ENCODE measurements around the gene DEPDC5.
"Not testable (repeated sequence)": the region's sequence is repeated elsewhere in the genome, so short reads cannot be mapped to it uniquely, and the experiment has no call there.

The DEPDC5 gene

GRCh38 chr22:31753634-31754501, at the start of gene DEPDC5:
DEPDC5 (plus strand) TSS chr22:31754019; CDS start chr22:31754922, 903 bp downstream.
- no peak for DNase-seq (ENCODE audit: low read depth)

DNA sequence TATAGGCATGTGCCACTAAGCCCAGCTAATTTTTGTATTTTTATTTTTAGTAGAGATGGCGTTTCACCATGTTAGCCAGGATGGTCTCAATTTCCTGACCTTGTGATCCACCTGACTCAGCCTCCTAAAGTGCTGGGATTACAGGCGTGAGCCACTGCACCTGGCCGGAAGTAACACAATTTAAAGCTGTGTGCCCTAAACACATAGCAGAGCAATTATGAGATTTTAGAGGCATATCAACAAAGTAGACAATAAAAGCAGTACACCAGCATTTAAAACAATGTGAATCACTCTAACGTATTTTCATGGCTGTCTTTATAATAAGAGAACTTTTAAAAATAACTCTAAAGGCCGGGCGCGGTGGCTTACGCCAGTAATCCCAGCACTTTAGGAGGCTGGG, 46.3 kb upstream of the DEPDC5 start:
- no peak for DNase-seq (ENCODE audit: low read depth)

DNA sequence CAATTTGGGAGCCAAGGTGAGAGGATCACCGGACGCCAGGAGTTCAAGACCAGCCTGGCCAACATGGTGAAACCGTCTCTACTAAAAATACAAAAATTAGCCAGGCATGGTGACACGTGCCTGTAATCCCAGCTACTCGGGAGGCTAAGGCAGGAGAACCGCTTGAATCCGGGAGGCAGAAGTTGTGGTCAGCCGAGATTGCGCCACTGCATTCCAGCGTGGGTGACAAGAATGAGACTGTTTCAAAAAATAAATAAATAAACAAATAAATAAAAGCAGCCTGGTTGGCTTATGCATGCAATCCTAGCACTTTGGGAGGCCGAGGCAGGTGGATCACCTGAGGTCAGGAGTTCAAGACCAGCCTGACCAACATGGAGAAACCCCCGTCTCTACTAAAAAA, 42.6 kb upstream of the DEPDC5 start:
- DNase-seq (ENCODE audit: low read depth): not testable (repeated sequence)

DNA sequence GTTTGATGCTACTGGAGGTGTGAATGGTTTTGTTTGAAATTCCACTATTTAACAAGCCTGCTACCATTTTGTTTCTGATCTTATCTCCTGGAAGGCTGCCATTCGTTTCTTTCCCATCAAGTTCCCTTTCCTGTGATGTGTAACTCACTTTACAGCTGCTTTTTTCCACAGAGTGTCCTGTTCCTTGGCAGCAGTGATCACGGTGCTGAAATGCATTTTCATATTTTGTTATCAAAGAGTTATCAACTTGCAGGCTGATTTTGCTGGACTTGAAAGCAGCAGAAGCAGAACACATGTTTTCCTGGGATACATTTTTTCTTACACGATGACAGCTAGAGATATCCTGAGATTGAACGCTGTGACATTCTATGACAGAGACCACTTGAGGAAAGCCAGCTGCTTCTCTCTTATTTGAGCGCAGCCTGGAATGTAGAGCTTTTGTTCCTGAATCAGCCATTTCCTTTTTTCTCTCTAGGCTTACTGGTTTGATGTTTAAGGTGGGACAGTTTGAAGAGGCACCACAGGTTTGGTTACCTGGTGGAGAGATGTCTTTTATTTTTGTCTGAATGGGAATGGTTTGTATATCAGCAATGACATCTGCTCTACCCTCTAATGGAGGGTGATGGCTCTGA, 38.6 kb upstream of the DEPDC5 start:
- no peak for DNase-seq (ENCODE audit: low read depth)

- no peak for DNase-seq (ENCODE audit: low read depth)
Observed at GRCh38 chr22:31719850-31720471, 33.9 kb upstream of the DEPDC5 start.

GRCh38 chr22:31723723-31724122, 30.1 kb upstream of the DEPDC5 start:
- no peak for DNase-seq (ENCODE audit: low read depth)

DNA sequence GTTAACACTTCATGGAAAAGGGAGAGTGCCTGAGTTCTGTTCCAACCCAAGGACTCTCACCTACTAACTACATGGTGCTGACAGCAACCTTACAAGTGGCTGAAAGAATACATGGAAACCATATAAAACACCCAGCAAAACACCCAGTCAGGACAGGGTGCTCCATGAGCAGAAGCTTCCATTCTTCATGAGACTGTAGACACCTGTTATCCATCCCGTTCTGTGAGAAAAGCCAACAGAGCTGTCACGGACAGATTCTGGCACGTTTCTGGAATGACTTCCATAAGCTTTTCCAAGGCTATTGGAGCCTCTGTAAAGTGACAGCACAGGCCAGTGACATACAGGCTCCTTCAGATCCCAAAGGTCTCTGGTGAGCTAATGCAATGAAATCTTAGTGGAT, 27.1 kb upstream of the DEPDC5 start:
- no peak for DNase-seq (ENCODE audit: low read depth)

DNA sequence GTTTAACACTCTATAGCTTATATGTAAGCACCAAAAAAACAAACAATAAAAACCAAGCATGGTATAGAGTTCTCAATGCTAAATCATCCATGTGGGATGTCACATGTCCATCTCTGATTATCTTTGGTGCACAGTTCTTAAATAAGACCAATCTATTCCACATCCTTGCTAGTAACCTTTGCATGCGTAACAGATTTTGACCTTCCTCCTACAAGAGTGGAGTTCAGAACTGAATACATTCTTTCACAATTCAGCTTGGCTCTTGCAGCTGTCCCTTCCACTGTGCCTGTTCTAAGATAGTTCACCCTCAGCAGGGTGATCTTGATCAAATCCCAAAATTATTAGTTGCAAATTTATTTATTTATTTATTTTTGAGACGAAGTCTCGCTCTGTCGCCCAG, 25.0 kb upstream of the DEPDC5 start:
- DNase-seq (ENCODE audit: low read depth): no peak

DNA sequence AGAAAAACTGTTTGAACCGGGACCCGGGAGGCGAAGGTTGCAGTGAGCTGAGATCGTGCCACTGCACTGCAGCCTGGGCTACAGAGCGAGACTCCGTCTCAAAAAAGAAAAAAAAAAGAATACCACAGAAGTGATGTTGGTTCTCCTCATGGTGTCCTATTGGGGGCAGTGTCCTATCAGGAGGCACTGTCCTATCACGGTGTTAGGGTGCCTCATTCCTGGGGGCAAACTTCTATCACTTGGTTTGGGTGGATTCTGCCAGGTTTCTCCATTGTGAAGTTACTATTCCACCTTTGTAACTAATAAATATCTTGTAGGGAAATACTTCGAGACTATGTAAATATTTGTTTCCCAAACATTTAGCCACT, 23.5 kb upstream of the DEPDC5 start:
- DNase-seq (ENCODE audit: low read depth): no peak

DNA sequence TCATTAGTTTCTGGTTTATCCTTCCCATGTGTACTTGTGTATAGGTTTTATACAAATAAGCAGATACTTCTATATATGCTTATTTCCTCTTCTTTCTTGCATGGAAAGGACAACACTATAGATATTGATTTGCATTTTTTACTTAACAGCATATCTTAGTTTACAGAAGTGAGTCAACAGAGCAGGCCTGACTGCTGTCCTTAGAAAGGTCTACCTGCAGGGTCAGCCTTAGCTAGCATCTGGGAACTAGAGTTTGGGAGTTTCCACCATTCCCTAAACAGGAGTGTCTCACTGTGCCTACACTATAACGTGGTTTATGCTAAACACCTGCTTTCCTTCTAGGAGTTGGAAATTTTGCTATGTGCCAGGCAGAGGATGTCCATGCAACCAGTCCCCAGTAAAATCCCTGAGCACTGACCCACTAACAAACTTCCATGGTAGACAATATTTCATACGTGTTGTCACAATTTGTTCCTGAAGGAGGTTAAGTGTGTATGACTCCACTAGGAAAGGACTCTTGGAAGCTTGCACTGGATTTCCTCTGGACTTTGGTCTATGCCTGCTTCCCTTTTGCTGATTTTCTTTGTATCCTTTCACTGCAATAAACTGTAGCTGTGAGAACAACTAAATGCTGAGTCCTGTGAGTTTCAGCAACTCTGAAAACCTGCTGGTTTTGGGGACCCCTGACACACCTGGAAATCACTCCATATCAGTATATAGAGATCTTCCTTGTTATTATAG, 21.6 kb upstream of the DEPDC5 start:
- no peak for DNase-seq (ENCODE audit: low read depth)

DNA sequence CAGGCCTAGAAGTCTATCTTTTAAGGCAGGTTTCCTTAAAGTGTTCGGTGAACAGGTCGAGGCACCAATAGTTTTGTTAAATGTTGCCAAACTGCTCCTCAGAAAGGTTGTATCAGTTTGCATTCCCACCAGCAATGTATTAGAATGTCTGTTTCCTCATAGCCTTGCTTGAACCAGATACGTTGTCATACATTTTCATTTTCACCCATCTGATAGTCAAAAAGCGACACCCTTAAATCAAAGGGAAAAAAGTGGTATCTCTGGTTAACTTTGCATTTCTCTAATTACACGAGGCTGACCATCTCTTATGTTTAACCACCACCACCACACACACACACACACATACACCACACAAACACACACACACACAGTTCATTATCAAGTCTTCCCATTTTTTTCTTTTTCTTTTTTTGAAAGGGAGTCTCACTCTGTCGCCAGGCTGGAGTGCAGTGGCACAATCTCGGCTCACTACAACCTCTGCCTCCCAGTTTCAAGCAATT, 20.2 kb upstream of the DEPDC5 start:
- DNase-seq (ENCODE audit: low read depth): no peak

- DNase-seq (ENCODE audit: low read depth): peak; percentile 58
Observed at GRCh38 chr22:31734512-31734911, 19.3 kb upstream of the DEPDC5 start.

DNA sequence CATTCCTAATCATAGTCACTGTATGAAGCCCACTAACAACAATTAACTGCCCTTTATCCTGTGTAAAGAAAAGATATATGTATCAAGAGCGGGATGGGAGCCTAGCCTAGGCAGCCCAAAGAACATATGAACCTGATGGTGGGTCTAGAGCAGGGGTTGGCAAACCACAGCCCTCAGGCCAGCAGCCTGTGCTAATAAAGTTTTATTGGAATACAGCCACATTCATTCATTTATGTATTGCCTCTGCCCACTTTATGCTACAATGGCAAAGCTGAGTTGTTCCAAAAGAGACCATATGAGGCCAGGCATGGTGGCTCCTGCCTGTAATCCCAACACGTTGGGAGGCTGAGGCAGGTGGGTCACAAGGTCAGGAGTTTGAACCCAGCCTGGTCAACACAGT, 17.4 kb upstream of the DEPDC5 start:
- no peak for DNase-seq (ENCODE audit: low read depth)

- DNase-seq (ENCODE audit: low read depth): no peak
Observed at GRCh38 chr22:31737932-31738331, 15.9 kb upstream of the DEPDC5 start.

- DNase-seq (ENCODE audit: low read depth): no peak
Observed at GRCh38 chr22:31738566-31738965, 15.3 kb upstream of the DEPDC5 start.

DNA sequence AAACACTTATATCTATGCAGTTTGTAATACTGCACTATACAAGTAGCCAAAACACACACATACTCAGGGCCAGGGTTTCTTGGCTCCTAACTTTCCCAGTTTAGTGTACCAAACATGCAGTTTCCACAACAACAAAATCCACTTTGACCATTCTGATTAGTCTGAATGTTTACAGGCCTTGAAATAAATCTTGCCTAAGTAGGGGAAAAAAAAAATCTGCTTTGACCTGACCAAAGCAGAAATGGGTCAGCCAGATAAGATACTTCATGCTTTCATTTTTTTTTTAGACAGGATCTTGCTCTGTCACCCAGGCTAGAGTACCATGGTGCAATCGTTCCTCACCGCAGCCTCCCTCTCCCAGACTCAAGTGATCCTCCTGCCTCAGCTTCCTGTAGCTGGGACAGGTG, 14.0 kb upstream of the DEPDC5 start:
- no peak for DNase-seq (ENCODE audit: low read depth)

DNA sequence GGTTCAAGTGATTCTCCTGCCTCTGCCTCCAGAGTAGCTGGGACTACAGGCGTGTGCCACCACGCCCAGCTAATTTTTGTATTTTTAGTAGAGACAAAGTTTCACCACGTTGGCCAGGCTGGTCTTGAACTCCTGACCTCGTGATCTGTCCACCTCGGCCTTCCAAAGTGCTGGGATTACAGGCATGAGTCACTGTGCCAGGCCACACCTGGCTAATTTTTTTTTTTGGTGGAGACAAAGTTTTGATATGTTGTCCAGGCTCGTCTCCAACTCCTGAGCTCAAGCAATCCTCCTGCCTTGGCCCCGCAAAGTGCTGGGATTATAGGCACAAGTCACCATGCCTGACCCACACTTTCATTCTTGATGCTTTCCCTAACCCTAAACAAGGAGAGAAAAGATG, 13.5 kb upstream of the DEPDC5 start:
- not testable (repeated sequence) for DNase-seq (ENCODE audit: low read depth)

- DNase-seq (ENCODE audit: low read depth): no peak
Observed at GRCh38 chr22:31742115-31742514, 11.7 kb upstream of the DEPDC5 start.

- DNase-seq (ENCODE audit: low read depth): no peak
Observed at GRCh38 chr22:31742682-31743081, 11.1 kb upstream of the DEPDC5 start.

GRCh38 chr22:31743871-31744270, 9.9 kb upstream of the DEPDC5 start:
- DNase-seq (ENCODE audit: low read depth): no peak

- no peak for DNase-seq (ENCODE audit: low read depth)
Observed at GRCh38 chr22:31747441-31747840, 6.4 kb upstream of the DEPDC5 start.

- no peak for DNase-seq (ENCODE audit: low read depth)
Observed at GRCh38 chr22:31748490-31748889, 5.3 kb upstream of the DEPDC5 start.
